GM10266 (cell line): ENCODE measurements around the gene FAM3C.

Experiments
- DNase-seq: peaks from one replicate; pipeline ENCODE4 v3.0.0; 2012; ENCODE audit errors: extremely low spot score
- CTCF ChIP-seq: IDR thresholded peaks from 2 replicates; pipeline ENCODE4 v1.5.1; 2012; ENCODE audit warnings: mild to moderate bottlenecking, low read depth; ENCODE audit not compliant: control insufficient read depth, insufficient read depth; ENCODE audit errors: missing control alignments

FAM3C gene

DNA sequence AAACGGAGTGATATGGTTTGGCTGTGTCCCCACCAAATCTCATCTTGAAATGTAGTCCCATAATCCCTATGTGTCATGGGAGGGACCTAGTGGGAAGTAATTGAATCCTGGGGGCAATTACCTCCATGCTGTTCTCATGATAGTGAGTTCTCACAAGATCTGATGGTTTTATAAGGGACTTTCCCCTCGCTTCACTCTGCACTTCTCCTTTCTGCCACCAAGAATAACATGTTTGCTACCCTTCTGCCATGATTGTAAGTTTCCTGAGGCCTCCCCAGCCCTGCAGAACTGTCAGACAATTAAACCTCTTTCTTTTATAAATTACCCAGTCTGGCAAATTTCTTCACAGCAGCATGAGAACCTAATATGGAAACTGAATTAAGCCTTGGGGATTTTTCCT is 19.1 kb downstream of the FAM3C start:
- DNase-seq: no peak
- no peak for TF ChIP-seq CTCF

GRCh38 chr7:121373177-121373576 is 22.9 kb downstream of the FAM3C start:
- DNase-seq: no peak
- no peak for TF ChIP-seq CTCF

- peak; percentile 15 for DNase-seq
- no peak for TF ChIP-seq CTCF
These were observed 23.6 kb downstream of the FAM3C start for GRCh38 chr7:121372376-121373010.

DNA sequence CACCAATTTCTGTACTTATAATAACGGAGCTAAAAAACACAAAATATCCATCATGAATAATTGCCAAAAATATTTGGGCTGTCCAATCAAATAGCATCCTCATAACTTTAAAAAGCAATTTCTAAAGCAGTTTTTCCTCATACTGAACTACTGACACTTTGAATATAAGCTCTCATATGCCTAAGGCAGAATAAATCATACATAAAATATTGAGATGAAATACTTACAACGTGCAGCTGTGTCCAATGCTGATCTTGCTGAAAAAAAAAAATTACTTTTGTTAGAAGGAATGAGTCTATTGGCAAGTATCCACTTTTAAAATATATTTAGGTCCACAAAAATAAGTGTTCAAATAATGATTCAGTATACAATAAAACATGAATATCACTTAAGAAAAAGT is 24.2 kb downstream of the FAM3C start:
- TF ChIP-seq CTCF: no peak

DNA sequence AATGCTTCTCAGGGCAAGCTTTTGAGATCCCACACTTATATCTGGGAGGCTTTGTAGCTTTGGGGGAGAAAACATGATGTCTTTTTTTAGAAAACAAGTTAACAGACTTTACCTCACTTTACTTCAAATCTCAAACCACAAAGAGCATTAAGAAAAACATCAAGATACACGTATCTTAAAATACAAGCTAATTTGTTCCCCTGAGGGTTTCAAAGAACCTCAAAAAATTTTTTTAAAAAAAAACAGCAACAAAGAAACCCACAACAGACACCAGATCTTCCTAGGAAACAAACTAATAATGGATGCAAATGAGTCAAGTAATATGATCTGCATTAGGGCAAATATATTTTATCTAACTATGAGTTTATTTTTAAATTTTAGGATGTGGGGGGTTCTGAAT is 24.7 kb downstream of the FAM3C start:
- DNase-seq: no peak

More for the DNA sequence above, 24.2 kb downstream of the FAM3C start:
- no peak for DNase-seq

GRCh38 chr7:121369462-121369861 is 26.6 kb downstream of the FAM3C start:
- no peak for DNase-seq
- TF ChIP-seq CTCF: no peak

More for the DNA sequence above, 24.7 kb downstream of the FAM3C start:
- TF ChIP-seq CTCF: no peak

- no peak for DNase-seq
- TF ChIP-seq CTCF: peak; percentile 58
These were observed 29.2 kb downstream of the FAM3C start for GRCh38 chr7:121366852-121367431.
